Mammary epithelial cell (primary cell): ENCODE data around the gene STK16.

Experiments used
- CTCF ChIP-seq, 2 donors: IDR thresholded peaks in 1 of 2; conservative IDR thresholded peaks in 1 of 2; 2 replicates each; pipeline ENCODE4 v1.5.1; 2011 to 2012; ENCODE audit warnings: inconsistent platforms in 2 of 2, low read length in 2 of 2, mild to moderate bottlenecking in 2 of 2, control low read depth in 1 of 2, low read depth in 1 of 2; ENCODE audit not compliant: insufficient read depth in 1 of 2; ENCODE audit errors: extremely low read depth in 1 of 2
- EZH2 ChIP-seq: IDR thresholded peaks from 2 replicates; pipeline ENCODE4 v1.6.1; 2012; ENCODE audit warnings: low read length, inconsistent platforms, borderline replicate concordance

- TF ChIP-seq CTCF (conservative IDR thresholded peaks at IDR 0.05 in 1 of 2, IDR thresholded peaks at IDR 0.05 in 1 of 2; ENCODE audit: extremely low read depth in 1 of 2, insufficient read depth in 1 of 2, low read depth in 1 of 2, low read length in 2 of 2) (no peak), EZH2 (no peak)
Measured at GRCh38 chr2:219289537-219290361, 44.5 kb downstream of the STK16 start.
